CD4-positive, alpha-beta T cell treated with Interleukin-6 at 100 ng/mL for 8 hours (primary cell): ENCODE measurements around the gene FAM81B.
"Not testable (repeated sequence)": the region's sequence is repeated elsewhere in the genome, so short reads cannot be mapped to it uniquely, and the experiment has no call there.

Source experiments
- DNase-seq: peaks from one replicate; pipeline ENCODE4 v3.0.0-alpha.2; 2020; ENCODE audit warnings: mixed read lengths, low spot score

Gene FAM81B, protein sequence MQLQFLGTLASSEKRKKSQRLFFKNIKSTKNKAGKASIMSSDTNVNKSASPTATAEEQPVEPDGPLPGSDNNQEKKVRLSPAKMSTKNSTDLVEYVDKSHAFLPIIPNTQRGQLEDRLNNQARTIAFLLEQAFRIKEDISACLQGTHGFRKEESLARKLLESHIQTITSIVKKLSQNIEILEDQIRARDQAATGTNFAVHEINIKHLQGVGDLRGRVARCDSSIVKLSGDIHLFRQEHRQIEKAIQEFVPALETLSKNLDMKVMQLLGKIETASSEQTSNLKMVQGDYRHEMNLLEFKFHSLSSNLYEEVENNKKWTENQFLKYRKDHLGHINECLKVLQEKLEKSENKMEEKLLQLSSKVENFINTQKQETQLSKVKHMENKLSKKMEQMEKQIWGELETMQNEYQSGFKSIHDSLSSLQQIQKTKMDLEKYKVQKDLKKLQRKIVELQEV

GRCh38 chr5:95390812-95391492 is at the start of gene FAM81B:
Gene FAM81B, plus strand, starts transcription at chr5:95391366. Its CDS starts 24 bp downstream, at chr5:95391390.
- DNase-seq: no peak

- not testable (repeated sequence) for DNase-seq
These were observed 49.7 kb upstream of the FAM81B start for GRCh38 chr5:95341444-95341843.

GRCh38 chr5:95347506-95348120 is 43.6 kb upstream of the FAM81B start:
- DNase-seq: no peak

DNA sequence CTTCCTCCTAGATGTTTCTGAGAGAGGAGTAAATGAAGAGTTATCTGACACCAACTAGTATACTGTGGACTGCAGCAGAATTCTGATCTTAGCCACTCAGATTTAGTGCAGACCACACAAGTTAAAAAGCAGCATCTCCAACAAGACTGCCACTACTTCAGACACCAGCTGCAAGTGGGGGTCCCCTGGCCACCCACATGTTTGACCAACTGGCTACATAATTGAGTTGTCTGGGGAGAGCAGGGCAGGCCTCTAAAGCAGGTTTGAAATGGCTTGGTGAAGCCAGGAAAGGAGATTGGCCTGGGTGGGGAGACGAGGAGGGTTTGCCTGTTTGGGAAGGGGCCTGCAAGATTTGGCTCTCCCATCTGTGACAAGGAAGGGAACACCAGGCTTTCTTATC is 40.5 kb upstream of the FAM81B start:
- no peak for DNase-seq

DNA sequence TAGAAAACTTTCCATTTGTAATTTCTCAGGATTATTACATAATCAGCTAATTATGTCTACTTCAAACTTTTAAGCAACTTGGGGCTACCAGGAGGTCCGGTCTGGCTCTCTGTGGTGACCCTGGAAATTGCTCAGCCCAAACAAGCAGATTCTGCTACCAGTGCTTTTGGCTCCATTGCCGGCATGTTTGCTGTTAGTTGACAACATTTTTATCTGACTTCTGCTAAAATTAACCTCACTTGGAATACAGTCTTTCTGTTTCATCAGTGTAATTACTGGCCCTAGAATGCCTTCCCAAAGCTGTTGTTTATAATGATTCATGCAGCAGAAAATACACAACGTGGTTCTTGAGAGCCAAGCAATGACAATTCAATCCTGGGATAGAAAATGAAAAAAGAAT is 38.5 kb upstream of the FAM81B start:
- no peak for DNase-seq

DNA sequence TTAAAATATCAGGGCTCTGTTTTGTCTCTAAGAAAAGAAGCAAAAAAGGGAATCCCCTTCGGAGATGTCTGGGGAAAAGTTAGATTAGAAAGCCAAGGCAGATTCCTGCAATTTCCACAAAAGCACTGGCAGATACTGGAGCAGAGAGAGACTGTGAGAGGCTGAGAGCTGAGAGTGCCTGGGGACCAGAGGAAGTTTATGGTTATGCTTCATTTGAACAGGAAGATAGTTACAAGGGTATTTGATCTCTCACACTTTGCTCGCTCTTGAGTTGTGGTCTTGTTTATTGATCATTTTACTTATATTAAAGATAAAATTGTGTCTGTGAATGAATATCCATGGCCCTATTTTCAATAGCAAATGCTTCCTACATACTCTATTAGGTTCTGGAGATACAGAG is 32.8 kb upstream of the FAM81B start:
- no peak for DNase-seq

GRCh38 chr5:95358848-95359247 is 32.3 kb upstream of the FAM81B start:
- no peak for DNase-seq

DNA sequence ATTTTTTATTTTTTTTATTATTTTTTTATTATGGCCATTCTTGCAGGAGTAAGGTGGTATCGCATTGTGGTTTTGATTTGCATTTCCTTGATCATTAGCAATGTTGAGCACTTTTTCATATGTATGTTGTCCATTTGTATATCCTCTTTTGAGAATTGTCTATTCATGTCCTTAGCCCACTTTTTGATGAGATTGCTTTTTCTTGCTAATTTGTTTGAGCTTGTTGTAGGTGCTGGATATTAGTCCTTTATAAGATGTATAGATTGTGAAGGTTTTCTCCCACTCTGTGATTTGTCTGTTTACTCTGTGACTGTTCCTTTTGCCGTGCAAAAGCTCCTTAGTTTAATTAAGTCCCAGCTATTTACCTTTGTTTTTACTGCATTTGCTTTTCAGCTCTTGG is 30.5 kb upstream of the FAM81B start:
- DNase-seq: not testable (repeated sequence)

GRCh38 chr5:95365302-95366095 is 25.7 kb upstream of the FAM81B start:
- DNase-seq: no peak

GRCh38 chr5:95369782-95370181 is 21.4 kb upstream of the FAM81B start:
- DNase-seq: no peak

DNA sequence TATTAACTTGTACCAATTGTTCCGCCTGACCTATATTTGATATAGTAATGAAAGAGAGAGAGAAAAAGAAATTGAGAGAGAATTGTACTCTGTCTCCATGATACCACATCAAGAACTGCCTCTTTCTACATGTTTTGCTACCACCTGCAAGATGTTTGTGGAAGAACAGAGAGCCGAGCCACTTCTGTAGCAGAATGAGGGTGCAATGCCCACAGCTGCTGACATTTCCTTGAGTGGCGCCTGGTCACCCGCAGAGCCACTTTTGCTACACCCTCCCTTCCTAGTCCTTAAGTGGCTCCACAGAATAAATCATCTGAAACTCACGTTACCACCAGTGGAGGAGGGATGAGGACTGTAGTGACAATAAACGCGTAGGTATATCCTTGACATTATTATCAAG is 17.1 kb upstream of the FAM81B start:
- DNase-seq: no peak

DNA sequence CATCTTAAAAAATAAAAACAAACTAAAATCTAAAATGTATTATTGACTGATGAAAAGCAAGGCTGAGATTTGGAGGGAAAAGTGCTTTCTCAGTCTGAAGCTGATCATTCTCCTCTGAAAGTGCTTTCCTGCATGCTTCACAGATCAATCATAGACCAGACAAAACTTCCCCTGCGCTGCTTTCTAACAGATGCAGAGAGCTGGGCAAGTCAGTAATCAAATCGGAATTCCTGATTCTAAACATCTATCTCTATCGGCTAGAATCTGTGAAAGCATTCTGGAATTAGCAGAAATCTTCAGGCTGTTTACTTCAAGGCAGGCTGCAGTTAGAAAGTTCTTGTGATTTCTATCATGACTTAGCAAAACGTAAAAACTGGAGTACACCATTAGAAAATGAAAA is 15.6 kb upstream of the FAM81B start:
- no peak for DNase-seq

DNA sequence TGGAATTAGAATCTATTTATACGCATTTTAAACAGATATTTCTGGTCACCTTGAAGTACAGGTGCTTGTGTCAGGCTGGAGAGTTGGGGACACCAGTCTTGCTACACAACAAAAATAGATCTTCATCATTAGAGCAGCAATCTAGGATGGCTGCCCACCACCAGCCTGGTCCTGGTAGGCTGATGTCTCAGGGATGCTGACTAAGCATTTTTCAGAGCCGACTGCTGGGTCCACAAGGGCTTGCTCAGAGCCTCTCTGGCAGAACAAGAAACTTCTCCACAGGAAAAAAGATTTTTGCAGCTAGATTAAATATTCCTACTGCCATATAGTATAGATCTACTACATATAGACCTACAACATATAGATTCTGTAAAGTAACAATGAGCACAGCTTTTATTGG is 12.0 kb upstream of the FAM81B start:
- no peak for DNase-seq

GRCh38 chr5:95380103-95380628 is 11.0 kb upstream of the FAM81B start:
- no peak for DNase-seq

- no peak for DNase-seq
These were observed 8.4 kb upstream of the FAM81B start for GRCh38 chr5:95382801-95383200.

DNA sequence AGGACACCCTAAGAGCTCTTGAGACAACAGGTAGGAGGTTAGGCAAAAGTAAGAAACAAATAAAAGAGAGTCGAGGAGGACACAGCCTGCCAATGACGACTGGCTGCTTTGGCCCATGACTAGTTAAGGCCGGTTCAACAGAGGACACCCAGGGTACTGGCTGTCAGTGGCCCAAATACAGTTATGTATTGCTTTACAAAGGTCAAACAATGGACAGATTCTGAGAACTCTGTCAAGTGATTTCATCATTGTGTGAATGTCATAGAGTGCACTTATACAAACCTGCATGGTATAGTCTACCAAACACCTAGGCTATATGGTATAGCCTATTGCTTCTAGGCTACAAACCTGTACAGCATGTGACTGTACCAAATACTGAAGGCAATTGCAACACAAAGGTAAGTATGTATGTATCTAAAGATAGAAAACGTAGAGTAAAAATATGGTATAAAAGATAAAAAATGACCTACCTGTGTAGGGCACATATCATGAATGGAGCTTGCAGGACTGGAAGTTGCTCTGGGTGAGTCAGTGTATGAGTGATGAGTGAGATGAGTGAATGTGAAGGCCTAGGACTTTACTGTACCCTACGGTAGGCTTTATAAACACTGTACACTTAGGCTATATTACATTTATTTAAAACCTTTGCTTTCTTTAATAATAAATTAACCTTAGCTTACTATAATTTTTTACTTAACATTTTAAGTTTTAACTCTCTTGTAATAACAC is 6.5 kb upstream of the FAM81B start:
- no peak for DNase-seq

DNA sequence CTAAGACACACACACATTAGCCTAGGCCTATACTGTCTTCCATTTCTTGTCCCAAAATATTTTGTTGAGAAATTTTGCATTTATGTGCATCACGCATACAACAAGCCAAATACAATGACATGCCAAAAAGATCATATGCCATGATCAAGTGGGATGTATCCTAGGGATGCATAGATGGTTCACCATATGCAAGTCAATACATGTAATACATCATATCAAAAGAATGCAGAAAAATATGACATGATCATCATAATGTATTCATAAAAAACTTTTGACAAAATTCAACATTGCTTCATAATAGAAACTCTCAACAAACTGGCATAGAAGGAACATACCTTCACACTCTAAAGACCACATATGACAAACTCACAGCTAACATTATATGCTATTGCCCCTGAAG is 5.8 kb upstream of the FAM81B start:
- DNase-seq: no peak

- DNase-seq: not testable (repeated sequence)
These were observed 799 bp downstream of the FAM81B start for GRCh38 chr5:95391965-95392364.

GRCh38 chr5:95392593-95393182 is 1.5 kb downstream of the FAM81B start:
- DNase-seq: no peak

DNA sequence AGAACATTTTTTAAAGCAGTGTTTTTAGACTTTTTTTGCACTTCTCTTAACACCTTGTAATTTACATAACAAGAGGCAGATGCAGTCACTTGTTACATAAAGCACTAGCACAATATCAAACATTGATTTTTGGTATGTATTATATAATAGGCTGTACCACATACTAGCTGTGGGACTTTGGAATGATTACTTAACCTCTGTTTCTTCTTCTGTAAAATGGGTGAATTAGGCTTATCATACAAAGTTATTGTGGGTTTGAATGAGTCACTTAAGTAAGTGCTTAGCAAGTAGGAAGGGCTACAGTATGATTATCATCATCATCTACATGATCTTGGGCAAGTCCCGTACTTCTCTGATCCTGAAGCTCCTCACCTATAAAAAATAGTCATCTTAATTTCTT is 2.1 kb downstream of the FAM81B start:
- no peak for DNase-seq

- no peak for DNase-seq
These were observed 7.8 kb downstream of the FAM81B start for GRCh38 chr5:95398989-95399388.
